TTC549 (cell line): ENCODE measurements around the gene AKAP8L.
"Not testable (repeated sequence)": the region's sequence is repeated elsewhere in the genome, so short reads cannot be mapped to it uniquely, and the experiment has no call there.

ENCODE experiments used
- FAIRE-seq: peaks from 2 replicates; lab custom pipeline; 2012; peaks lifted over from hg19 to GRCh38; lab: Jason Lieb, UNC

Gene AKAP8L

DNA sequence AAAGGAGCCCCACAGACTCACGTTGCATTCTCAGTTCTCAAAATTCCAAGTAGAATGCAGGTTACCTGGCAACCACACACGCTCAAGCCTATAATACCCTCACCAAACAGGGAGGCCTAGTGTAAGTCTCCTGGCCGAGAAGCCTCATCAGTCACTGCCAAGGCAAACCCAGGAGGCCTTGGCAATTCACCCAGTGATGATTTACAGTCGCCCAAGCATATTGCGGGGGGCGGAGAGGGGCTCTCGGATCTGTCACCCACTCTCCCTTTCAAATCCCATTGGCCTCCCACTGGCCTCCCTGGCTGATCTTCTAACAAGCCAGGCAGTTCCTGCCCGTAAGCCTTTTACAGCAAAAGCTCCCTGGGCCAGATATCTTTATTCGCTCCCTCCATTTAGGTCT is 1.1 kb downstream of the AKAP8L start:
- no peak for FAIRE-seq

DNA sequence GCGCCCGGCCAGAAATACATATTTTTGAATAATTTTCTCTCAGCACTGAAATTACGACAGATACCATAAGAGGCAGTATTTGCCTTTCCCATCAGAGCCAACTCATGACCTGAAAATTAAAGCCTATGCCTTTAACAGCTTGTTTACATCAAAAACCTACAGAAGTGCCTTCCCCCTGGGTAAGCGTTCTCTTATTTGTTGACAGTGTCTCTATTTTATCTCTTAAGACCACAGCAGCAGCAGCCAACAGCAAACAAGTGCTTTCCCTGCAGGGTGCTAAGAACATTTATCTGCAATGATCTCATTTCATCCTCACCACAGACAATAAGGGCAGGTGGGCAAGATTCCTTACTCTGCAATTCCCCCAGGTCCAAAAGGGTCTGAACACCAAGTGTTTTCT is 6.0 kb downstream of the AKAP8L start:
- FAIRE-seq: no peak

- FAIRE-seq: not testable (repeated sequence)
Measured at GRCh38 chr19:15411351-15411750, 7.4 kb downstream of the AKAP8L start.

- FAIRE-seq: no peak
Measured at GRCh38 chr19:15404780-15405211, 14.0 kb downstream of the AKAP8L start.

GRCh38 chr19:15404097-15404779 is 14.6 kb downstream of the AKAP8L start:
- no peak for FAIRE-seq

DNA sequence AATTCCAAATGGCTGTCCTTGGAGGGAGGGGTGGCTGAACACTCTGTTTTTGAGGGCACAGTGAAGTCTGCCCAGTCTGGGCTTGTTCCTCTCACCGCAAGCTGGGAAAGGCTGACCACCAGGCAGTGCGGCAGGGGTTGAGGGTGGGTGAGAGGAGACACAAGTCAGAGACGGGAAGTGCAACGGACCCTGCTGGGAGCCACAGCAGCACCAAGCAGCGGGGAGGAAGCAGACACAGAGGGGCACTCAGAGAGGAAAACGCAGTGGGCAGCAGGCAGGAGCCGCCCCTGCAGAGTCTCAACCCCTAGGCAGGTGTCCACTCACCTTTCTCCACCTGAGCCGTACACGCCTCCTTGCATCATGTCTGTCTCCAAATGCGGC is 15.6 kb downstream of the AKAP8L start:
- no peak for FAIRE-seq

GRCh38 chr19:15402411-15403150 is 16.2 kb downstream of the AKAP8L start:
- no peak for FAIRE-seq

DNA sequence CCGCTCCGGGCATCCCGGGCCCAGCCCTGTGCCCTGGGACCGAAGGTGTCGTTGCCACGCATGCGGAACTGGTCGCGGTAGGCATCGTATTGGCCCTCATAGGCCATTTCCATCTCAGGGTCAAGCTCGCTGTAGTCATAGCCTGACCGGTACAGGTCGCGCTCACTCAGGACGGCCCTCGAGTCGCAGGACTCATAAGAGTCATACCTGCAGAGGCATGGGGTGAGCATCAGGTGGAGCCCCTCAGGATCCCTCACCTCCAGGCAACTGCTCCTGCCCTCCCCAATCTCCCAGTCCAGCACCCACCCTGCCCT is 17.4 kb downstream of the AKAP8L start:
- FAIRE-seq: no peak

- no peak for FAIRE-seq
Measured at GRCh38 chr19:15400521-15401396, 18.0 kb downstream of the AKAP8L start.

DNA sequence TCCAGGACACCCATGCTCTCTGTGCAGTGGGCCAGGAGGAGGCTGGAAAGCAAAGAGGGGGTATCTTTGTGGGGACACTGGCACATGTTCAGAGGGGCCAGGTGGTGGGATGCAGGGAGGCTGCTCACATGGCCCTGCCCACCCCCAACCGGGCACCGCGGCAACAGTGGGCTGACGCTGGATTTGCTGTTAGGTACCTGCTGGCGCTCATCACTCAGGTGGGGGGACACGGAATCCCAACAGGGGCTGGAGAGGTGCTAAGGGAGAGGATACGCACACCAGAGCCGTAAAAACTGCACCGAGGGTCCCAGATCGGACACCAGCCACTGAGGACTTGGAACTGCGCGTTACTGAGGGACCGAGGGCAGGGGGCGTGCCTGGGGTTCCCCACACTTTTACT is 19.2 kb downstream of the AKAP8L start:
- no peak for FAIRE-seq

GRCh38 chr19:15399234-15399515 is 19.6 kb downstream of the AKAP8L start:
- no peak for FAIRE-seq

DNA sequence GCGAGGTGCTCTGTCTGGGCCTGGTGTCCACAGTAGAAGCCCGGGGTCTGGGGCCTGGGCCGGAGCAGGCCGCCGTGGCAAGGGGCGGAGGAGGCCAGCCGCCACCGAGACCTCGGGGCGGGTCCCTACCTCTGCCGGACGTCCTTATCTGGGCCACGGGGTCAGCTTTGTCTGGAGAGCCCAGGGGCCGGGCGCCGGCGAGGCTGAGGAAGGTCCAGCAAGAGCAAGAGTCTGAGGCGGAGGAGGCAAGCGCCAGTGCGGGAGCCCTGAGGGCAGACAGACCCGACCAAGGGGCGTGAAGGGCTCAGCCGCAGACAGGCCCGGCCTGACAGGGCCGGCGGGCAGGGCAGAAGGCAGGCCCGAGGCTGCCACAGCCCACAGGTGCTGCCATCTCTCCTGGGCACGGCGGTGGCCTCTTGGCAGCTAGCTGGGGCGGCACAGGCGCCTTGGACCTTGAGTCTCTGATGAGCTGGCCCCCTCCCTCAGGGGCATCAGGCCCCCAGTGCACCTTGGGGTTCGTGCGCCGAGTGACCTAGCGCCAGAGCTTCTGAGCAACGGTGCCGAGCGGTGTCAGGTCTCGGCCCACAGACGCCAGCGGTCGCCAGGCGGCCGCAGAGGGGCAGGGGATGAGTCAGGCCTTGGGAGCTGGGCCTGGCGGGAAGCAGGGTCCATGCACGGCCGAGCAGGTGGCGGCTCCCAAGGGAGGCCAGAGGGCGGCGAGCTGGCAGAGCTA is 20.1 kb downstream of the AKAP8L start:
- FAIRE-seq: no peak

GRCh38 chr19:15397782-15398181 is 21.0 kb downstream of the AKAP8L start:
- no peak for FAIRE-seq

DNA sequence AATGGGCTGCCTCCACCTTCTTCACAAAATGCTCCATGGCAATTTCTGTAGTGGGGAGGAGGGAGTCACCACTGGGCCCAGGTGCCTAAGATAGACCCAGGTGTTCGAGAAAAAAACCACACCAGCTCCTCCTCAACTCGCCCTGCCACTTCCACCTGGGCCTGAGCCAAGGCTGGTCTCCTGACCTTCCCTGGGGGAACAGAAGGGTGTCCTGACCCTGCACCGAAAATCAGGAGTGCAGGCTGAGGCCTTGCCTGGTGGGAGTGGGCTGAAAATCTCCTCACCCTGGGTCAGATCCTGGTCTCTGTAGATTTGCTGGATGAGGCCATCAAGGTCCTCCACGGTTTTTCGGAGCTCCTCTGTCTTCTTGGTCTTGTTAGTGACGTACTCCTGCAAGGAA is 21.6 kb downstream of the AKAP8L start:
- no peak for FAIRE-seq

DNA sequence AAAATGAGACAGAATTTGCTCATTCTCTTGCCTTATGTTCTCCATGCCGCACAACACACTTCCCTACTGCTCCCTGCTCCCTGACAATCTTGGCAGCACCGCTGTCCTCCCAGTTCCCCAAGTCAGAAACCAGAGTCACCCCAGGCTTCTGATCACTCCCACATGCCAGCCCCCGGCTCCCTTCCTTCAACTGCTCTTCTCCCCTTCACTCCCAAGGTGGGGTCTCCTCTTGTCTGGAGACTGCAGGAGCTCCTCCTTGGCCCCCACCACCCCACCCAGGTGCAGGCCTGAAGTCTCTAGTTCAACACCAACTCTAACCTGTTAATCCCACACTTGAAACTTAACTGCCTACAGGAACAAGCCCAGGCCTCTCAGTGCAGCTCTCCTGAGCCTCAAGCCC is 22.4 kb downstream of the AKAP8L start:
- no peak for FAIRE-seq

DNA sequence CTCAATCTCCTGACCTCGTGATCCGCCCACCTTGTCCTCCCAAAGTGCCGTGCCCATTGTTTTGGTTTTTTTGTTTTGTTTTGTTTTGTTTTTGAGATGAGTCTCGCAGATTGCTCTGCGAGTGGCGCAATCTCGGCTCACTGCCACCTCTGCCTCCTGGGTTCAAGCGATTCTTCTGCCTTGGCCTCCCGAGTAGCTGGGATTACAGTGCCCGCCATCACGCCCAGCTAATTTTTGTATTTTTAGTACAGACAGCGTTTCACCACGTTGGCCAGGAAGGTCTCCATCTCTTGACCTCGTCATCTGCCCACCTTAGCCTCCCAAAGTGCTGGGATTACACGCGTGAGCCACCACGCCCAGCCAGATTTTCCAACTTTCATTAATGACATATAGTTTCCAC is 23.5 kb downstream of the AKAP8L start:
- FAIRE-seq: not testable (repeated sequence)

GRCh38 chr19:15394426-15394825 is 24.4 kb downstream of the AKAP8L start:
- FAIRE-seq: no peak

DNA sequence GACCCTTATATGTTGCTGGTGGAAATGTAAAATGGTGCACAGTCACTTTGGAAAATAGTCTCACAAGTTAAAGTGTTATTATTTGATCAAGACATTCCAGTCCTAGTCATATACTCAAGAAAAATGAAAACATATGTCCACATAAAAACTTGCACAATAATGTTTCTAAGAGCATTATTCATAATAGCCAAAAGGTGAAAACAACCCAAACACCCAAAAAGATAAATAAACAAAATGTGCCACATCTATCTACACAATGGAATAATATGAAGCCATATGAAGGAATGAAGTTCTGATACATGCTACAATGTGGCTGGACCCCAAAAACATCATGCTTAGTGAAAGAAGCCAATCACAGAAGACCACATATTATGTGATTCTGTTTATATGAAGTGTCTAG is 24.8 kb downstream of the AKAP8L start:
- no peak for FAIRE-seq

DNA sequence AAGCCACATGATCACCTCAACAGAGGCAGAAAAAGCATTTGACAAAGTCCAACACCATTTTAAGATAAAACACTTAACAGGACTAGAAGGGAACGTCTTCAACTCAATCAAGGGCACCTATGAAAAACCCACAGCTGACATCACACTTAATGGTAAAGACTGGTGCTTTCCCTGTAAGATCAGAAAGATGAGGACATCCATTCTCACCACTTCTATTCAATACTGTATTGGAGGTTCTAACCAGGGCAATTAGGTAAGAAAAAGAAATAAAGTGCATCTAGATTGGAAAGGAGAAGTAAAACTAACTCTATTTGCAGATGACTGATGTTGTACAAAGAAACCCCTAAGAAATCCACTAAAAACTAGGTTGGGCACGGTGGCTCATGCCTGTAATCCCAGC is 28.0 kb downstream of the AKAP8L start:
- no peak for FAIRE-seq

- FAIRE-seq: no peak
Measured at GRCh38 chr19:15381864-15382263, 36.9 kb downstream of the AKAP8L start.

- FAIRE-seq: no peak
Measured at GRCh38 chr19:15381429-15381828, 37.4 kb downstream of the AKAP8L start.

- FAIRE-seq: no peak
Measured at GRCh38 chr19:15379999-15380647, 38.7 kb downstream of the AKAP8L start.
